AG09319 (cell line): ENCODE measurements around the gene IZUMO1.
"Not testable (repeated sequence)": the region's sequence is repeated elsewhere in the genome, so short reads cannot be mapped to it uniquely, and the experiment has no call there.

ENCODE experiments used
- DNase-seq: peaks from one replicate; pipeline ENCODE4 v3.0.0-alpha.2; 2010; ENCODE audit warnings: low read depth; ENCODE audit errors: extremely low read depth
- TF ChIP-seq, protein P1 (sequence below): IDR thresholded peaks from 2 replicates; pipeline ENCODE4 v1.5.1; 2011; ENCODE audit warnings: low read depth, mild to moderate bottlenecking, inconsistent platforms, low read length, moderate library complexity

IZUMO1 gene

DNA sequence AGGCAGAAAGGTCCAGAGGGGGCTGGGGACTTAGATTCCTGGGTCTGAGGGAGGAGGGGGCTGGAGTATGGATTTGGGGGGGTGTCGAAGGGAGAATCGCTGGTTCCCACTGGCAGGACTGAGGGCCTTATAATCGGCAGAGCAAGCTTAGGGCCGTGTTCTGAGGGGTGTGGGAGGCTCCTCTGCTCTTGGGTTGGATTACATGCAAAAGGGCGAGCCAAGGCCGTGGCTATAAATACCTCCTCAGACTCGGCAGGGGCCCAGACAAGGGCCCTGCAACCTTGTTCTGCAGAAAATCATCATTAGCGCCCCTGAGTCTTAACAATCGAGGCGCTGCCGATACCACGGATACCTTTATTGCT, 26.5 kb downstream of the IZUMO1 start:
- no peak for DNase-seq
- TF ChIP-seq, protein P1, sequence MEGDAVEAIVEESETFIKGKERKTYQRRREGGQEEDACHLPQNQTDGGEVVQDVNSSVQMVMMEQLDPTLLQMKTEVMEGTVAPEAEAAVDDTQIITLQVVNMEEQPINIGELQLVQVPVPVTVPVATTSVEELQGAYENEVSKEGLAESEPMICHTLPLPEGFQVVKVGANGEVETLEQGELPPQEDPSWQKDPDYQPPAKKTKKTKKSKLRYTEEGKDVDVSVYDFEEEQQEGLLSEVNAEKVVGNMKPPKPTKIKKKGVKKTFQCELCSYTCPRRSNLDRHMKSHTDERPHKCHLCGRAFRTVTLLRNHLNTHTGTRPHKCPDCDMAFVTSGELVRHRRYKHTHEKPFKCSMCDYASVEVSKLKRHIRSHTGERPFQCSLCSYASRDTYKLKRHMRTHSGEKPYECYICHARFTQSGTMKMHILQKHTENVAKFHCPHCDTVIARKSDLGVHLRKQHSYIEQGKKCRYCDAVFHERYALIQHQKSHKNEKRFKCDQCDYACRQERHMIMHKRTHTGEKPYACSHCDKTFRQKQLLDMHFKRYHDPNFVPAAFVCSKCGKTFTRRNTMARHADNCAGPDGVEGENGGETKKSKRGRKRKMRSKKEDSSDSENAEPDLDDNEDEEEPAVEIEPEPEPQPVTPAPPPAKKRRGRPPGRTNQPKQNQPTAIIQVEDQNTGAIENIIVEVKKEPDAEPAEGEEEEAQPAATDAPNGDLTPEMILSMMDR: no peak

DNA sequence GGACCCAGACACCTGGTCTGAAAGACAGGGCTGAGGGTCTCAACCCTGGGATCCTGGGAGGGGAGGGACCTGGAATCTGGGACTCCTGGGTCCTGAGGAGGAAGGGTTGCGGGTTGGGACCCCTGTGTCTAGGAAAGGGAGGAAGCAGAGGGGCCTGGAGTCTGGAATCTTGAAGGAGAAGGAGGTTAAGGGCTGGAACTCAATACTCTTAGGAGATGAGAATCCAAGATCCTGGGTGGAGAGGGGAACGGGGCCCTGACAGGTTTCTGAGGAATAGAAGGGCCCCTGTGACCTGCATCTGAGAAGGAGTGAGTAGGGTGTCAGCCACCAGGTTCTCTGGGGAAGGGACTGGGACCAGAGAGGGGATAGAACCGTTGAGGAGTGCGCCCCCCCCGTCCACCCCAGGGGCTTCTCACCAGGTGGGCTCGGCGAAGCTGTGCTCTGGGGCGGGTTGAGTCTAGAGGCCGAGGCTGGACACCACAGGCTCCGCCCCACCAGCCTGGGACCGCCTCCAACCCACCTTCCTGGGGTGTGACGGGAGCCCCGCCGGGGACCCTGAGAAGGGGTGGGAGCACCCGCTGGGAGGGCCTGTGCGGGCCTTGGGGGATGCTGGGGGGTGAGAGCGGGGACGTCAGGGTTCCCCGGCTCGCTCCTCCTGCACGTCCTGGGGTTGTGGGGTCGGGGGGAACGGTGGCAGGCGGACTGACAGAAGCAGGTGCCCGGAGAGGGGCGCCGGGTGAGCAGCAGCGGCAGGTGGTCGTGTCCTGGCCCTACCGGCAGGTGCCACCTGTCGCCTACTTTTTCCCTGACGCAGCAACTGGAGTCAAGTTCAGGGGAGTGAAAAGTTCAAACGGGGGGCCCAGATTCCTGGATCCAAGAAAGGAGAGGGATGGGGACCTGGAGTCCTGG, 27.2 kb downstream of the IZUMO1 start, which contains the start of gene MAMSTR:
Gene MAMSTR (minus strand): TSS at position 463 of the 909 bp plus-strand sequence. CDS start 694 bp downstream, outside the sequence.
- TF ChIP-seq, protein P1: no peak
- no peak for DNase-seq

DNA sequence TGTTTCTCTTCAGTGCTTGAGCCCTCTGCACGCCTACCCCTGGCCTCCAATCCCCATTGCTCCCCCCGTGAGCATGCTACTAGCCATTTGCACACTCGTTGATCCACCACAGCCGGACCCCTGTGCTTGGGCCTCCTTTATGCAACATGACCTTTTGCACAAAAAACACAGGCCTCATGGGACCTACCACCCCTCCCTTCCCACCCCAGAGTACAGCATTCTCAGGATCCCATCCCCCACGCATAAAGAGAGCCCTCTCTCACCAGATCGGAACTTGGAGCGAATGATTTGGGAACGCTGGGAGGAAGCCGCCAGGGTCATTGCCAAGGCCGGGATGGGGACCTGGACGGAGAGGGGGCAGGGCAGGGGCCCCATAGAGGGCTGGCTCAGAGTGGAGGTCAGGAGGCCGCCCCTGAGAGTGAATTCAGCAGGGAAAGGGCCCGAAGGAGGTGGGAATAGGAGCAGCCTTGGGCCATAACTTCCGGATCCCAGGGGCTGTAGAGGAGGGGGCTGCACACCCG, 27.9 kb downstream of the IZUMO1 start:
- DNase-seq: no peak
- TF ChIP-seq, protein P1: no peak

DNA sequence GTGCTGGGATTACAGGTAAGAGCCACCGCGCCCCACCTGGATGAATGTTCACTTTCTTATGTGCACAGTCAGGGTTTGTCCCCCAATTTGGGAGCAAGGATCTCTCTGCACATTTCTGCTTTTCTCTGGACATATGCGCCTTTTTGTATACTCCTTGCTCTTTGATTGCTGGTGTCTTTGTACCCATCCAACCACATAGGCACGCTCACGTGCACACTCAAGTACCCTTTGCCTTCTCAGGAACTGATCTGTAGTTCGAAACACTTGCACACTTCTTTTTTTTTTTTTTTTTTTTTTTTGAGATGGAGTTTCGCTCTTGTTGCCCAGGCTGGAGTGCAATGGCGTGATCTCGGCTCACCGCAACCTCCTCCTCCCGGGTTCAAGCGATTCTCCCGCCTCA, 28.6 kb downstream of the IZUMO1 start:
- not testable (repeated sequence) for DNase-seq

GRCh38 chr19:48716562-48717291, 30.0 kb downstream of the IZUMO1 start:
- no peak for DNase-seq
- TF ChIP-seq, protein P1: no peak

DNA sequence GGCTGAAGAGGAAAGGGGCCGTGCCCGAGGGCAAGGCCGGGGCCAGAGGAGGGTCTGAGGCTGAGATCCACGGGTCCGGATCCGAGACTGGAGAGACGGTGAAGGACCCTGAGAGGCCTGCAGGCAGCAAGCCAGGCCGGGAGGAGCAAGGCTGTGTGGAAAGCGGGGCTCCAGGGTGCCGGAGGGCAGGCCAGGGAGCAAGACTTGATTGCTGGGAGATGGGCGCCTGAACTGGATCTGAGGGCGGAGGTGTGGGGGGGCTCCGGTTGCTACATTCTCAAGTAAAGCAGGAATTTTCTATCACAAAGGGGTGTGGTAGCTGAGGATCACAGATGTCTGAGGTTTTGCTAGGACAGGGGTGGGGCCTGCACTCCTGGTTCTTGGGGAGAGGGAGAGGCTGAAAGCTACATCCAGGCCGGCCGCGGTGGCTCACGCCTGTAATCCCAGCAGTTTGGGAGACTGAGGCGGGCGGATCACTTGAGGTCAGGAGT, 31.0 kb downstream of the IZUMO1 start:
- TF ChIP-seq, protein P1: no peak
- DNase-seq: no peak

DNA sequence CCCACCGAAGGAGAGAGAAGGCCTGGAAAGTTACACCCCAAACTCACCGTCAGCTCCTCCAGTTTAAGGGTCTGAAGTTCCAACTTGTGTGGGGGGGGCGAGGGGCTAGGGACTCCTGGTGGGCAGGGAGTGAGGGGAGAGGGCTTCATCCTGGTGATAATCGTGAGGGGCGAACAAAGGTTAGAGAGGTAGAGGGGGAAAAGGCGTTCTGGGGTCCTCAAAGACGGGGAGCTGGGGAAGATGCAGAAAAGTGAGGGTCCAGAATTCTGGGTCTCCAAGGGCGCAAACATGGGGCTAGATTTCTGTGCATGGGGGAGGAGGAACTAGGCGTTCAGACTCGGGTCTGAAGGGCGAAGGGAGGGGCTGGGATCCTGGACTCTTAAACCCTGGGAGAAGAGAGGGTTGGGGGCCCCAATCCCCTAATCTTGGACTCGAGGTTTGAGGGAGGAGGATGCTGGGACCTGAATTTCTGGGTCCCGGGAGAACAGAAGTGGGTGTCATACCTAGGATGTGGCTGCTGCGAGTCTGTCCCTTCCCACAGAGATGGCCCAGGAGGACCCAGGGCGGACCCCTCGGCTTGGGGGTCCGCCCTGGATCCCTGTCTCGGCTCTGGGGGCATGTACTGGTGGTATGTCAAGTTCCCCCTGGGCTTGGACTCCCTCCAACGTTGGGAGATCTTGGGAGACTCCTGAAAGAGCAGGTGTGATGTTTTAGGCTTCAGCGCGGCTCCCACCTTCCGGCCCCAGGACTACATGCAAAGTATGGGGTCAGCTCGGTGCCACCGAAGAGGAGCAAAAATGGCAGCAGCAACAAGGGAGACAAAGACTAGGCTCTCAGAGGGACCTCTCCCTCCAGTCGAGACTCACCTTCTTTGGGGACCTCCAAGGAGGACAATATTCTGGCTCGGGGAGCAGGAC, 31.7 kb downstream of the IZUMO1 start:
- TF ChIP-seq, protein P1: no peak
- no peak for DNase-seq
